Endothelial cell of umbilical vein (primary cell): ENCODE results near the gene TXNRD2. TPM values are rescaled to one million over a fixed set of nuclear protein-coding genes. Genes with fewer than 3 reads are reported as not detected.

ENCODE experiments used
- BruUV-seq: library from RNA; stranded (reverse); fragments of 400-500 nt; replicated peaks from 2 replicates; lab custom pipeline; 2021; lab: Mats Ljungman, UMichigan
- CTCF ChIA-PET: fragments of 300-600, 350-600 bp; sonication (Branson Sonifier 250); formaldehyde crosslinking; loops from one replicate; lab custom pipeline; 2021; ENCODE audit warnings: antibody characterized with exemption, inconsistent platforms; lab: Charles Lee
- POLR2A ChIA-PET: fragments of 300-600, 350-600 bp; sonication (Branson Sonifier 250); formaldehyde crosslinking; loops from one replicate; lab custom pipeline; 2021; ENCODE audit warnings: antibody characterized with exemption, inconsistent platforms; lab: Charles Lee
- DNase-seq: peaks from one replicate; pipeline ENCODE4 v3.0.0-alpha.2; 2011; ENCODE audit warnings: low read depth, low spot score
- FAIRE-seq: peaks from 2 replicates; lab custom pipeline; 2011; peaks lifted over from hg19 to GRCh38; lab: Jason Lieb, UNC
- H2AFZ ChIP-seq: 2 replicates; pipeline ENCODE4 v1.6.0; 2012; ENCODE audit warnings: low read depth, low read length, control low read depth, inconsistent platforms
- H3K27ac ChIP-seq: 2 replicates; pipeline ENCODE4 v1.5.1; 2011; ENCODE audit warnings: low read depth, mild to moderate bottlenecking, control low read depth, low read length, moderate library complexity; ENCODE audit not compliant: insufficient read depth
- H3K27me3 ChIP-seq, 2 experiments: 2 replicates each; pipeline versions ENCODE4 v1.6.0 to v1.6.1; 2011; ENCODE audit warnings: low read length in 2 of 2, mixed read lengths in 1 of 2; ENCODE audit not compliant: control insufficient read depth in 2 of 2, insufficient read depth in 2 of 2
- H3K36me3 ChIP-seq, 2 experiments: 2 replicates in 1 of 2; 3 replicates in 1 of 2; pipeline ENCODE4 v1.5.1; 2011; ENCODE audit warnings: low read length in 2 of 2, mild to moderate bottlenecking in 1 of 2, moderate library complexity in 1 of 2; ENCODE audit not compliant: control insufficient read depth in 2 of 2, insufficient read depth in 2 of 2; ENCODE audit errors: extremely low read depth in 1 of 2
- H3K4me1 ChIP-seq: 3 replicates; pipeline ENCODE4 v1.5.1; 2011; ENCODE audit warnings: mild to moderate bottlenecking, low read length; ENCODE audit not compliant: control insufficient read depth, insufficient read depth; ENCODE audit errors: extremely low read depth
- H3K4me2 ChIP-seq: 2 replicates; pipeline ENCODE4 v1.6.1; 2011; ENCODE audit warnings: low read length, control low read depth, mixed read lengths; ENCODE audit not compliant: insufficient read depth
- H3K4me3 ChIP-seq, 3 experiments: fragments of 200-600 bp in 1 of 3; sonication (generic), shearing (Covaris generic) in 1 of 3; replicated peaks in 1 of 3; 2 replicates each; pipeline ENCODE4 v1.5.1; 2011 to 2016; ENCODE audit warnings: control low read depth in 3 of 3, low read length in 3 of 3, mild to moderate bottlenecking in 2 of 3, inconsistent platforms in 1 of 3, low read depth in 1 of 3, moderate library complexity in 1 of 3; ENCODE audit not compliant: insufficient read depth in 1 of 3
- H3K79me2 ChIP-seq: 2 replicates; pipeline ENCODE4 v1.6.0; 2012; ENCODE audit warnings: low read length, inconsistent platforms; ENCODE audit not compliant: control insufficient read depth, insufficient read depth
- H3K9ac ChIP-seq: replicated peaks from 2 replicates; pipeline ENCODE3; 2011; ENCODE audit warnings: low read length, control low read depth; ENCODE audit not compliant: insufficient read depth; ENCODE audit errors: extremely low read depth
- H3K9me1 ChIP-seq: replicated peaks from 3 replicates; pipeline ENCODE4 v1.6.0; 2011; ENCODE audit warnings: mild to moderate bottlenecking, low read length; ENCODE audit not compliant: control insufficient read depth, insufficient read depth; ENCODE audit errors: extremely low read depth
- H3K9me3 ChIP-seq: replicated peaks from 2 replicates; pipeline ENCODE4 v1.5.1; 2012; ENCODE audit warnings: low read length, inconsistent platforms; ENCODE audit not compliant: control insufficient read depth, insufficient read depth
- H4K20me1 ChIP-seq: replicated peaks from 2 replicates; pipeline ENCODE3; 2011; ENCODE audit warnings: mild to moderate bottlenecking, low read length; ENCODE audit not compliant: control insufficient read depth, insufficient read depth; ENCODE audit errors: extremely low read depth
- EZH2 ChIP-seq: IDR thresholded peaks from 2 replicates; pipeline ENCODE4 v1.6.1; 2012; ENCODE audit warnings: borderline replicate concordance, low read depth, mild to moderate bottlenecking, moderate library complexity, low read length, inconsistent platforms; ENCODE audit not compliant: severe bottlenecking
- FOS ChIP-seq: IDR thresholded peaks from 2 replicates; pipeline ENCODE4 v1.6.1; 2011; ENCODE audit warnings: mild to moderate bottlenecking, low read length, moderate library complexity, borderline replicate concordance; ENCODE audit not compliant: insufficient read depth
- JUN ChIP-seq: IDR thresholded peaks from 2 replicates; pipeline ENCODE4 v1.6.1; 2011; ENCODE audit warnings: borderline replicate concordance, low read depth; ENCODE audit not compliant: insufficient read length, insufficient read depth
- MAX ChIP-seq: IDR thresholded peaks from 2 replicates; pipeline ENCODE4 v1.6.1; 2011; ENCODE audit not compliant: insufficient read depth, insufficient read length
- MYC ChIP-seq: IDR thresholded peaks from one replicate; pipeline ENCODE4 v1.6.1; 2011; ENCODE audit warnings: mild to moderate bottlenecking, low read depth, low read length
- POLR2AphosphoS5 ChIP-seq: IDR thresholded peaks from 2 replicates; pipeline ENCODE4 v1.6.1; 2012; ENCODE audit warnings: low read depth, mild to moderate bottlenecking, control low read depth, low read length, moderate library complexity; ENCODE audit not compliant: insufficient read depth
- dilution Hi-C: fragments of 300-500 bp; cut with MboI; formaldehyde crosslinking; loops from one replicate; pipeline ENCODE4 v1.15.0; 2019; ENCODE audit warnings: low sequenced_read_pairs; ENCODE audit not compliant: extremely low pct_ligation_motif_present
- intact Hi-C: fragments of 100-400 bp; cut with micrococcal nuclease; formaldehyde crosslinking; loops from one replicate; pipeline ENCODE4 v1.10.0; 2022
- polyA plus RNA-seq, 4 experiments: library from polyadenylated mRNA; depleted of rRNA in 3 of 4; stranded (reverse) in 3 of 4; unstranded in 1 of 4; fragments of >200 nt; gene quantifications; 2 replicates each; pipeline versions ENCODE4 v1.2.1 to v1.2.3, GENCODE V29; 2011 to 2012; ENCODE audit warnings: missing spikeins in 1 of 4
- total RNA-seq: library from RNA; stranded (reverse); gene quantifications from 2 replicates; pipeline ENCODE4 v1.2.3, GENCODE V29; 2021

Gene TXNRD2
- total and polyA plus RNA-seq, 2 donors (not counting 3 experiments of a cell fraction or from before 2014, with no cell fraction given) = 211 to 440 TPM

- dilution Hi-C loops = no loop called here
- TF ChIP-seq MYC (no peak), JUN (no peak), MAX (no peak), FOS (no peak), POLR2AphosphoS5 (no peak), EZH2 (no peak)
- no peak overlapping the region for H3K4me2 ChIP-seq
These were observed 20.2 kb upstream of the TXNRD2 start for GRCh38 chr22:19961868-19962245.

DNA sequence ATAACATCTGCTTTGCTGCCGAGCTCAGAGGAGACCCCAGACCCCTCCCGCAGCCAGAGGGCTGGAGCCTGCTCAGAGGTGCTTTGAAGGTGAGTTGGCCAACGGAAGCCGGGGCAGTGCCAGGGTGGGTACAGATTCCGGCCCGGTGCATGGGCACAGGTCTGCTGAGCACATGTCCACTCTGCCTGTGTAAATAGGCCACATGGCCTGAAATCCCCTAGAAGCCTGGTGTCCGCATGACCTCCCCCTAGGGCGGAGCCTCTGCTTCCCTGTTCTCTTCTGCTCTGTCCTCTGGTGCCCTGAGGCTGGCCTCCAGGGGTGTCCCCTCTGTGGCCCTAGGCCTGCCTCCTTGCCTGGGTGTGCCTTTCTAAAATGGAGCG is 19.6 kb upstream of the TXNRD2 start:
- H3K4me3 ChIP-seq = no peak overlapping the region
- no peaks in the 10 kb centered on the region for H3K9me1 ChIP-seq
- intact Hi-C loops (no loop called here), dilution Hi-C loops (no loop called here)
- no TSS peak for BruUV-seq
- POLR2A ChIA-PET = no interaction called here
- no peak overlapping the region for H2AFZ ChIP-seq
- DNase-seq (no peak), FAIRE-seq (no peak)
- TF ChIP-seq JUN (no peak), POLR2AphosphoS5 (no peak)
- no peaks in the 10 kb centered on the region for H3K27me3 ChIP-seq
- H3K36me3 ChIP-seq = peaks cover 0 to 27% of the 10 kb centered on the region in 2 experiments
- CTCF ChIA-PET = no interaction called here
- H3K27ac ChIP-seq = no peak overlapping the region
- no peak overlapping the region for H3K4me2 ChIP-seq
- no peaks in the 10 kb centered on the region for H3K79me2 ChIP-seq
- no peaks in the 10 kb centered on the region for H4K20me1 ChIP-seq
- no peak overlapping the region for H3K9ac ChIP-seq
- H3K4me1 ChIP-seq = peaks cover 19% of the 10 kb centered on the region
- no peaks in the 10 kb centered on the region for H3K9me3 ChIP-seq

More at GRCh38 chr22:19961868-19962245, 20.2 kb upstream of the TXNRD2 start:
- Histone ChIP-seq H3K9me3 (no peaks in the 10 kb centered on the region), H3K9ac (no peak overlapping the region), H3K9me1 (no peaks in the 10 kb centered on the region), H4K20me1 (no peaks in the 10 kb centered on the region), H3K4me1 (peaks cover 23% of the 10 kb centered on the region), H2AFZ (no peak overlapping the region), H3K36me3 (peaks cover 0 to 27% of the 10 kb centered on the region in 2 experiments), H3K4me3 (no peak overlapping the region), H3K79me2 (no peaks in the 10 kb centered on the region), H3K27me3 (no peaks in the 10 kb centered on the region), H3K27ac (no peak overlapping the region)
- DNase-seq = no peak
- FAIRE-seq = no peak
- ChIA-PET POLR2A (no interaction called here), CTCF (interaction anchor here (1.0 to 1.7 kb wide), 5 partner anchors 8 to 167 kb away, joined by 3 to 14 read pairs (median 6); no protein-coding TSS in a partner anchor)
- BruUV-seq = no TSS peak
- intact Hi-C loops = loop anchor here (1.0 to 2.0 kb wide), 2 partner anchors 66 to 119 kb away; partner anchors contain the start of gene DGCR8
